NT2/D1 (cell line): ENCODE results near the gene TMEM79.

ENCODE experiments used
- DNase-seq: peaks from one replicate; pipeline ENCODE4 v3.0.0-alpha.2; 2011; ENCODE audit warnings: low read depth, low spot score
- H3K27me3 ChIP-seq: 2 replicates; pipeline ENCODE4 v1.6.0; 2011; ENCODE audit warnings: mild to moderate bottlenecking; ENCODE audit not compliant: insufficient read length, insufficient read depth
- H3K36me3 ChIP-seq: 2 replicates; pipeline ENCODE4 v1.6.1; 2011; ENCODE audit warnings: mild to moderate bottlenecking, low read length, mixed read lengths; ENCODE audit not compliant: insufficient read depth, insufficient read length
- H3K4me1 ChIP-seq: 2 replicates; pipeline ENCODE4 v1.5.1; 2011; ENCODE audit not compliant: insufficient read depth, insufficient read length
- H3K4me3 ChIP-seq: 2 replicates; pipeline ENCODE4 v1.5.1; 2011; ENCODE audit warnings: low read depth; ENCODE audit not compliant: insufficient read length
- H3K9ac ChIP-seq: 2 replicates; pipeline ENCODE4 v1.6.0; 2011; ENCODE audit warnings: low read depth; ENCODE audit not compliant: insufficient read length
- H3K9me3 ChIP-seq: 2 replicates; pipeline ENCODE4 v1.5.1; 2011; ENCODE audit warnings: mild to moderate bottlenecking, low read length; ENCODE audit not compliant: insufficient read depth
- SUZ12 ChIP-seq: IDR thresholded peaks from 2 replicates; pipeline ENCODE4 v1.6.1; 2011; ENCODE audit not compliant: insufficient read length, insufficient read depth; ENCODE audit errors: extremely low read depth
- YY1 ChIP-seq: IDR thresholded peaks from 2 replicates; pipeline ENCODE4 v1.6.1; 2011; ENCODE audit not compliant: insufficient read length, insufficient read depth
- ZNF274 ChIP-seq: IDR thresholded peaks from 2 replicates; pipeline ENCODE4 v1.6.1; 2011; ENCODE audit warnings: mild to moderate bottlenecking, low read depth, low read length

Gene TMEM79

GRCh38 chr1:156244712-156245111 lies 39.4 kb upstream of the TMEM79 start:
- Histone ChIP-seq H3K9me3 (no peaks in the 10 kb centered on the region), H3K4me1 (peaks cover 40% of the 10 kb centered on the region), H3K27me3 (no peaks in the 10 kb centered on the region), H3K9ac (no peak overlapping the region), H3K36me3 (peaks cover 78% of the 10 kb centered on the region), H3K4me3 (no peak overlapping the region)
- TF ChIP-seq YY1 (no peak), SUZ12 (no peak)
- DNase-seq: no peak

GRCh38 chr1:156245451-156246232 lies 38.5 kb upstream of the TMEM79 start:
- Histone ChIP-seq H3K4me3 (no peak overlapping the region), H3K9me3 (no peaks in the 10 kb centered on the region), H3K36me3 (peaks cover 83% of the 10 kb centered on the region), H3K27me3 (no peaks in the 10 kb centered on the region), H3K9ac (no peak overlapping the region), H3K4me1 (peaks cover 45% of the 10 kb centered on the region)
- DNase-seq: no peak
- TF ChIP-seq SUZ12: no peak
- no peak for TF ChIP-seq YY1
- TF ChIP-seq ZNF274: no peak

DNA sequence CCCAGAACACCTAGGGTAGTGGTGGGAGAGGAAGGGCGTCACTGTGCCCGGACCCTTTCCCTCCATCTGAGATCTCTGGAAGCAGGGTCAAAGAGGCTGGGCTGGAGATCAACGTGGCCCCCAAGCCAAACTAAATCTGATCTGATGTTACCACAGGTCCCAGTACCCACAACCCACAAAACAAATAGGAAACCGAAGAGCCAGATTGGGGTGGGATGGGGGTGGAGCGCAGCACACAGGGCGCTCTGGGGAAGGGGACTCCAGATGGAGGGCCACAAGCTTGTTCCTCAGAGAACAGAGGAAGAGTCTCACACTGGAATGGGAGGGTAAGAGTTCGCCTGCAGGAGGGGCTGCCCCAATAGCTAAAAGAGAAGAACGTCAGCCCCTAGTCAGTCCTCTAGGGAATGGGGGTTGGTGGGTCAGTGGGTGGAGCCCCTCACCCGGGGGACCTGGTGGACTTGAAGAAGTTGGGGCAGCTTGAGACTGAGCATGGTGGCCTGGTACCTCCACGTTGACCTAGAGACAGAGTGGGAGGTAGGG lies 37.8 kb upstream of the TMEM79 start:
- H3K4me3 ChIP-seq: no peak overlapping the region
- TF ChIP-seq ZNF274 (no peak), YY1 (no peak), SUZ12 (no peak)
- H3K4me1 ChIP-seq: peaks cover 44% of the 10 kb centered on the region
- no peaks in the 10 kb centered on the region for H3K9me3 ChIP-seq
- H3K27me3 ChIP-seq: no peaks in the 10 kb centered on the region
- no peak for DNase-seq
- peaks cover 83% of the 10 kb centered on the region for H3K36me3 ChIP-seq
- H3K9ac ChIP-seq: no peak overlapping the region

- Histone ChIP-seq H3K4me1 (peaks cover 46% of the 10 kb centered on the region), H3K4me3 (no peak overlapping the region), H3K9ac (no peak overlapping the region), H3K36me3 (peaks cover 87% of the 10 kb centered on the region), H3K27me3 (no peaks in the 10 kb centered on the region), H3K9me3 (no peaks in the 10 kb centered on the region)
- no peak for DNase-seq
- no peak for TF ChIP-seq YY1
- TF ChIP-seq ZNF274: no peak
- TF ChIP-seq SUZ12: no peak
Observed at GRCh38 chr1:156246781-156247459, 37.2 kb upstream of the TMEM79 start.

DNA sequence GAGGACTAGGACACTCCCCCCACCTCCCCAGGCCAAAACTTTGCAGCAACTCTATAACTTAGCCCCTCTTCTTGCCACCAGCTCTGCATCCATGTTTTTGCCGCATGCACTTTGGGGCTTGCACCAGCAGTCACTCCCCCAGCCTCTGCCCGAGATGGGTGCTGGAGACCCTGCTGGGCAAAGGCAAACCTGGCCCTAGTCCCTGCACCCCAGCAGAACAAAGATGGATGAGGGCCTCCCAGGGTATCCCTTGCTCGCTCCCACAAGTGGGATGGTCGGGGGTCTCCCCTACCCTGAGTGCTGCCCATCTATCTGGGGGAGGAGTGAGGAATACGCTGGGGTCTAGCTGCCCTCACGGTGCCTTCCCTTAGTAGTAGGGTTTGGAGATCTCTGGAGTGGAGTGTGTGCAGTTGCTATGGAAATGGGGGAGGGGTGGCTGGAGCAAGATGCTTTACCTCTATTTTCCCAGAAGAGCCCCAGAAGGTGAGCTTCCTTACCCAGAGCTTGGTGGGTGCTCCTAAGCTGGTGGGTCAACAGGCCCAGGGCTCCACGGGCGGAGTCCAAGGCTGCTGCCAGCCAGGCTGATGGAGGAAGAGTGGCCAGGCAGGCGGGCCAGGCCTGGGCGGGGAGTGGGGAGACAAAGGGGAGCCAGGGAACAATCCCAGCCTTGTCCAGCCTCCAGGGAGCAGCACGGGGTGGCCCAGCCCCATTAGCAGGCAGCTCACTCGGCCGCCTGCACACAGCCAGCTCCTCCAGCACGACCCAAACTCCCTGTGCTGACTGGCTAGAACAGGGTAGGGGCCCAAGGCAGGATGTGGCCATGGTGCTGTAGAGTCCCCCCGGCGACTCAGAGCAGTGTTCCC lies 36.4 kb upstream of the TMEM79 start, which contains the start of gene PAQR6:
PAQR6 (minus strand) TSS at position 597 of the 863 bp plus-strand sequence. CDS start 1,325 bp downstream, outside the sequence.
- H3K27me3 ChIP-seq: no peaks in the 10 kb centered on the region
- H3K4me1 ChIP-seq: peaks cover 47% of the 10 kb centered on the region
- no peaks in the 10 kb centered on the region for H3K9me3 ChIP-seq
- no peak within 1 kb of the TSS for H3K4me3 ChIP-seq
- peaks cover 87% of the 10 kb centered on the region for H3K36me3 ChIP-seq
- no peak for DNase-seq
- H3K9ac ChIP-seq: no peak within 1 kb of the TSS
- TF ChIP-seq SUZ12: no peak
- TF ChIP-seq YY1: no peak
- no peak for TF ChIP-seq ZNF274

DNA sequence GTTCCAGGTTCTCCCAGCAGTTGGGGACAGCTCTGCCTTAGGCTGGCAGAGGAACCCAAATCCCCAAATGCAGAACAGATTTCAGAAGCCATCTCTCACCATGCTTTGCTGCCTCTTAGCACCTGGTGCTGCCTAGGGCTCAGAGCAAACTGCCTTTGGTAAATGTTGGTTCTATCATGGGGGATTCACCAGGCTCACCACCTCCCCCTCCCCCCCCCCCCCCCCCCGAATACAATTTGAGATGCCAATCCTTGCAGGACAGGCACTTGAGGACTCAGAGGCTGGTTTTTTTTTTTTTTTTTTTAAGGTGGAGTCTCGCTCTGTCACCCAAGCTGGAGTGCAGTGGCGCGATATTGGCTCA lies 35.8 kb upstream of the TMEM79 start:
- peaks cover 91% of the 10 kb centered on the region for H3K36me3 ChIP-seq
- H3K4me3 ChIP-seq: no peak overlapping the region
- H3K4me1 ChIP-seq: peaks cover 47% of the 10 kb centered on the region
- no peaks in the 10 kb centered on the region for H3K9me3 ChIP-seq
- H3K9ac ChIP-seq: no peak overlapping the region
- H3K27me3 ChIP-seq: no peaks in the 10 kb centered on the region
- DNase-seq: no peak
- no peak for TF ChIP-seq YY1

DNA sequence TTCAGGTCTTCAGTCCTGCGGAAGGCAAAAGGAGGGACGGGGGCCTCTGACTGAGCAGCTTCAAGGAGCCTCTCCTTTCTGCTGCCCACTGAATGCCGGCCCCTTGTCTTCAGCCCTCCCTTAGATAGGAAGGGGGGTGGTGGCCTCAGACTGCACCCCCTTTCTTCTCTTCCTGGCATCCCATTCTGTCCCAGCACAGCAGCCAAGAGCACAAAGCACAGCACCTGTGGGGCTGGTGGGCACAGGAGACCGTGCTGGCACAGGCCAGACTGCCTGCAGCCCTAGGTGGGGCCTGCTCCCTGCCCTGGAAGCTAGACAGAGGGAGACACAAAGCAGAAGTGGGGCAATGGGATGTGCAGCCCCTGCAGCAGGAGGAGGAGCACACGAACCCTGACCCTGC lies 34.5 kb upstream of the TMEM79 start:
- H3K9me3 ChIP-seq: no peaks in the 10 kb centered on the region
- H3K4me1 ChIP-seq: peaks cover 47% of the 10 kb centered on the region
- no peak for DNase-seq
- H3K9ac ChIP-seq: no peak overlapping the region
- TF ChIP-seq YY1 (no peak), SUZ12 (no peak), ZNF274 (no peak)
- H3K27me3 ChIP-seq: no peaks in the 10 kb centered on the region
- H3K4me3 ChIP-seq: no peak overlapping the region
- H3K36me3 ChIP-seq: peaks cover 92% of the 10 kb centered on the region
